K562 (cell line): ENCODE data around the gene TEX14. TPM values are rescaled to one million over a fixed set of nuclear protein-coding genes. Genes with fewer than 3 reads are reported as not detected.
A peak's percentile ranks its signal among the peaks of the same experiment; 100 is the strongest.

Experiments
- ATAC-seq: fragments of 200-7000 bp; cut with Tn5 transposase; 3 replicates; pipeline ENCODE4 v1.9.1; 2020; ENCODE audit warnings: moderate library complexity
- BruUV-seq: library from RNA; stranded (reverse); fragments of 400-500 nt; replicated peaks from 2 replicates; lab custom pipeline; 2021; lab: Mats Ljungman, UMichigan
- CTCF ChIA-PET: fragments of 300-600 bp; formaldehyde crosslinking; extraction: SDS; loops from one replicate; lab custom pipeline; 2021; ENCODE audit warnings: low intra/inter-chr PET ratio; lab: Yijun Ruan, JAX
- POLR2A ChIA-PET: fragments of 300-600, 350-650 bp; sonication (Branson Sonifier 250); formaldehyde crosslinking; extraction: SDS; loops from one replicate; lab custom pipeline; 2021; ENCODE audit warnings: antibody characterized with exemption, inconsistent platforms; lab: Yijun Ruan, JAX
- DNase-seq, 4 experiments: peaks; one replicate each; pipeline versions ENCODE4 v3.0.0 to v3.0.0-alpha.2; 2011 to 2018; ENCODE audit warnings: low spot score in 3 of 4, mixed read lengths in 3 of 4; ENCODE audit errors: extremely low read depth in 1 of 4
- FAIRE-seq: peaks from 2 replicates; lab custom pipeline; 2011; peaks lifted over from hg19 to GRCh38; lab: Jason Lieb, UNC
- H2AFZ ChIP-seq: 2 replicates; pipeline ENCODE4 v1.6.0; 2011; ENCODE audit warnings: low read depth, low read length, control low read depth, inconsistent platforms
- H3K27ac ChIP-seq: fragments of 200-600 bp; 3 replicates; pipeline ENCODE4 v1.8.0; 2011; ENCODE audit warnings: low read depth, mild to moderate bottlenecking, control low read depth, inconsistent platforms, low read length, moderate library complexity, mixed read lengths; ENCODE audit errors: extremely low read depth
- H3K27me3 ChIP-seq, 2 experiments: fragments of 300-600 bp in 1 of 2; 2 replicates in 1 of 2; 3 replicates in 1 of 2; pipeline versions ENCODE4 v1.6.0 to v1.8.0; 2011; ENCODE audit warnings: inconsistent platforms in 2 of 2, low read length in 2 of 2, mild to moderate bottlenecking in 1 of 2, mixed read lengths in 1 of 2, moderate library complexity in 1 of 2; ENCODE audit not compliant: control insufficient read depth in 2 of 2, insufficient read depth in 2 of 2
- H3K36me3 ChIP-seq: fragments of 300-600 bp; 3 replicates; pipeline ENCODE4 v1.8.0; 2011; ENCODE audit warnings: mild to moderate bottlenecking, low read length, inconsistent platforms; ENCODE audit not compliant: control insufficient read depth, insufficient read depth
- H3K4me1 ChIP-seq, 2 experiments: fragments of 200-600 bp in 1 of 2; replicated peaks in 1 of 2; 2 replicates in 1 of 2; 3 replicates in 1 of 2; pipeline versions ENCODE4 v1.5.1 to v1.8.0; 2011; ENCODE audit warnings: inconsistent platforms in 2 of 2, low read length in 2 of 2, mild to moderate bottlenecking in 1 of 2, mixed read lengths in 1 of 2, moderate library complexity in 1 of 2; ENCODE audit not compliant: control insufficient read depth in 2 of 2, insufficient read depth in 2 of 2
- H3K4me2 ChIP-seq: 2 replicates; pipeline ENCODE4 v1.6.1; 2011; ENCODE audit warnings: low read length, control low read depth, inconsistent platforms, mixed read lengths; ENCODE audit not compliant: insufficient read depth
- H3K4me3 ChIP-seq: fragments of 200-600 bp; sonication (generic), shearing (Covaris generic); 2 replicates; pipeline ENCODE4 v1.5.1; 2016; ENCODE audit warnings: control low read depth, inconsistent platforms
- H3K79me2 ChIP-seq: fragments of 200-600 bp; 3 replicates; pipeline ENCODE4 v1.8.0; 2011; ENCODE audit warnings: low read length, inconsistent platforms; ENCODE audit not compliant: control insufficient read depth, insufficient read depth
- H3K9ac ChIP-seq, 2 experiments: 2 replicates each; pipeline versions ENCODE4 v1.6.0 to v1.6.1; 2011; ENCODE audit warnings: low read depth in 2 of 2, low read length in 2 of 2, control low read depth in 1 of 2, inconsistent platforms in 1 of 2, mild to moderate bottlenecking in 1 of 2, mixed read lengths in 1 of 2; ENCODE audit not compliant: insufficient read depth in 1 of 2
- H3K9me1 ChIP-seq: one replicate; pipeline ENCODE4 v1.6.0; 2011; ENCODE audit warnings: inconsistent platforms, mild to moderate bottlenecking, low read length, moderate library complexity; ENCODE audit not compliant: control insufficient read depth, insufficient read depth
- H3K9me3 ChIP-seq: replicated peaks from 2 replicates; pipeline ENCODE4 v1.5.1; 2011; ENCODE audit warnings: low read depth, low read length, inconsistent platforms; ENCODE audit not compliant: control insufficient read depth, insufficient read depth
- H4K20me1 ChIP-seq: replicated peaks from 2 replicates; pipeline ENCODE4 v1.6.1; 2011; ENCODE audit warnings: low read length, inconsistent platforms, mixed read lengths; ENCODE audit not compliant: control insufficient read depth, insufficient read depth
- CBFB ChIP-seq: sonication (generic); formaldehyde crosslinking; IDR thresholded peaks from 2 replicates; pipeline ENCODE4 v1.4.0; 2020; ENCODE audit warnings: mild to moderate bottlenecking, missing genetic modification reagents
- FOXP4 ChIP-seq: sonication (generic); formaldehyde crosslinking; IDR thresholded peaks from 2 replicates; pipeline ENCODE4 v1.8.0; 2022; ENCODE audit warnings: mild to moderate bottlenecking, missing genetic modification reagents, borderline replicate concordance
- MYNN ChIP-seq, 2 experiments: sonication (generic); formaldehyde crosslinking in 1 of 2; IDR thresholded peaks; 2 replicates each; pipeline versions ENCODE4 v1.5.0 to v1.6.1; 2016 to 2020; ENCODE audit warnings: antibody characterized with exemption in 1 of 2, missing genetic modification reagents in 1 of 2
- NR2C1 ChIP-seq, 2 experiments: fragments of 450-650 bp; IDR thresholded peaks; 2 replicates each; pipeline ENCODE4 v1.6.1; 2017; ENCODE audit warnings: mild to moderate bottlenecking in 2 of 2, antibody characterized with exemption in 1 of 2, inconsistent platforms in 1 of 2, missing compliant biosample characterization in 1 of 2, missing genetic modification characterization in 1 of 2
- PRMT5 ChIP-seq: sonication (generic); formaldehyde crosslinking; IDR thresholded peaks from 2 replicates; pipeline ENCODE4 v1.5.0; 2020; ENCODE audit warnings: missing genetic modification reagents
- RAD21 ChIP-seq, 2 experiments: fragments of 250-450 bp in 1 of 2; fragments of 450-650 bp in 1 of 2; sonication (Bioruptor Pico) in 1 of 2; formaldehyde crosslinking in 1 of 2; IDR thresholded peaks in 1 of 2; conservative IDR thresholded peaks in 1 of 2; 2 replicates each; pipeline versions ENCODE4 v1.4.0 to v1.8.0; 2020 to 2022; ENCODE audit warnings: mild to moderate bottlenecking in 2 of 2, moderate library complexity in 1 of 2
- RB1 ChIP-seq: fragments of 450-650 bp; IDR thresholded peaks from 2 replicates; pipeline ENCODE4 v1.6.1; 2017; ENCODE audit warnings: low read depth, mild to moderate bottlenecking
- RBM15 ChIP-seq: fragments of 200-400 bp; formaldehyde crosslinking; IDR thresholded peaks from 2 replicates; pipeline ENCODE4 v1.6.1; 2018; ENCODE audit warnings: mild to moderate bottlenecking, low read length, moderate library complexity; ENCODE audit not compliant: insufficient read depth
- SREBF2 ChIP-seq: sonication (generic); formaldehyde crosslinking; IDR thresholded peaks from 2 replicates; pipeline ENCODE4 v1.4.0; 2020; ENCODE audit warnings: mild to moderate bottlenecking, missing genetic modification reagents
- ZNF174 ChIP-seq: fragments of 250-450 bp; sonication (Bioruptor Pico); IDR thresholded peaks from 2 replicates; pipeline ENCODE4 v1.4.0; 2020; ENCODE audit warnings: mild to moderate bottlenecking
- ZNF197 ChIP-seq: fragments of 200-800 bp; sonication (Bioruptor generic); IDR thresholded peaks from 2 replicates; pipeline ENCODE4 v1.6.1; 2016; ENCODE audit warnings: low read depth, missing genetic modification characterization, missing compliant biosample characterization
- ZNF639 ChIP-seq, 2 experiments: fragments of 200-800 bp in 1 of 2; sonication (Bioruptor generic) in 1 of 2; sonication (generic) in 1 of 2; formaldehyde crosslinking in 1 of 2; IDR thresholded peaks in 1 of 2; conservative IDR thresholded peaks in 1 of 2; 2 replicates each; pipeline versions ENCODE4 v1.5.0 to v1.6.1; 2016 to 2020; ENCODE audit warnings: missing compliant biosample characterization in 1 of 2, missing genetic modification characterization in 1 of 2, missing genetic modification reagents in 1 of 2
- WGBS: fragments of 100-300 bp; shearing (Covaris generic); methylation state at CpG from one replicate; pipeline ENCODE4 v1.1.6; 2016; ENCODE audit warnings: low coverage, mixed read lengths; ENCODE audit not compliant: insufficient coverage; ENCODE audit errors: missing lambda C conversion rate; 5-methylcytosine and 5-hydroxymethylcytosine counted together
- in situ Hi-C: fragments of 300-500 bp; cut with MboI; formaldehyde crosslinking; loops from 4 replicates; pipeline ENCODE4 v1.15.0; 2018; ENCODE audit warnings: inconsistent platforms, mixed read lengths
- intact Hi-C: fragments of 100-400 bp; cut with micrococcal nuclease; formaldehyde crosslinking; loops from 2 replicates; pipeline ENCODE4 v1.14.2; 2022
- polyA plus RNA-seq, 8 experiments: library from polyadenylated mRNA; depleted of rRNA in 4 of 8; stranded (reverse) in 5 of 8; unstranded in 3 of 8; fragments of >200 nt; fragmentation: Nextera tagmentation in 2 of 8; fragmentation: Illumina TruSeq in 1 of 8; extraction: Ambion mirVana in 2 of 8; extraction: Trizol in 1 of 8; gene quantifications; 2 replicates each; pipeline versions ENCODE4 v1.2.1 to v1.2.3, GENCODE V29; 2011 to 2014; ENCODE audit warnings: inconsistent platforms in 1 of 8, missing spikeins in 1 of 8
- total RNA-seq, 7 experiments: library from RNA; depleted of rRNA in 6 of 7; stranded (reverse); fragments of >200 nt in 6 of 7; fragmentation: Illumina TruSeq in 2 of 7; extraction: Trizol in 2 of 7; gene quantifications; 2 replicates each; pipeline versions ENCODE4 v1.2.1 to v1.2.3, GENCODE V29; 2011 to 2021; ENCODE audit warnings: low replicate concordance in 1 of 7
- TF ChIP-seq, protein P1 (sequence below), 3 experiments: fragments of 200-800 bp in 1 of 3; fragments of 250-450 bp in 1 of 3; fragments of 450-650 bp in 1 of 3; sonication (Bioruptor Pico) in 1 of 3; sonication (Bioruptor generic) in 1 of 3; formaldehyde crosslinking in 1 of 3; IDR thresholded peaks; 2 replicates each; pipeline versions ENCODE4 v1.6.1 to v1.8.0; 2016 to 2022; ENCODE audit warnings: mild to moderate bottlenecking in 2 of 3, missing genetic modification characterization in 2 of 3, missing compliant biosample characterization in 1 of 3, moderate library complexity in 1 of 3

The TEX14 gene
- total and polyA plus RNA-seq, 9 of the 15 experiments (the other 6 are each of a cell fraction or from before 2014, with no cell fraction given) = 0.05 to 0.12 (median 0.09) TPM; not detected in 1

- intact Hi-C loops (loop anchor here (2.0 kb wide), 1 partner anchor 36 kb away; no protein-coding TSS in a partner anchor), in situ Hi-C loops (no loop called here)
- no peaks in the 10 kb centered on the region for H3K9me3 ChIP-seq
- H3K27me3 ChIP-seq = no peaks in the 10 kb centered on the region
- WGBS = 37% methylated on average over 5 of the region's 5 CpGs
- H2AFZ ChIP-seq = no peak overlapping the region
- H3K79me2 ChIP-seq = no peaks in the 10 kb centered on the region
- no peak overlapping the region for H3K9ac ChIP-seq
- ATAC-seq (peak; percentile 82), FAIRE-seq (no peak), DNase-seq (peak in 1 of 4 experiments; percentile 21)
- H3K4me1 ChIP-seq = no peaks in the 10 kb centered on the region; a peak in 1 of 5 replicates
- POLR2A ChIA-PET = interaction anchor here (1.0 to 8.3 kb wide), 5 partner anchors 14 to 269 kb away, joined by 3 to 68 read pairs (median 5); no protein-coding TSS in a partner anchor
- H3K9me1 ChIP-seq = no peaks in the 10 kb centered on the region
- no peak overlapping the region for H3K4me2 ChIP-seq
- CTCF ChIA-PET = no interaction called here
- no peak overlapping the region for H3K4me3 ChIP-seq
- BruUV-seq = no TSS peak
- no peaks in the 10 kb centered on the region for H3K36me3 ChIP-seq
- H4K20me1 ChIP-seq = no peaks in the 10 kb centered on the region
- no peak overlapping the region for H3K27ac ChIP-seq
- TF ChIP-seq RB1 (no peak), ZNF639 (CRISPR knock-in tag; conservative IDR thresholded peaks at IDR 0.05 in 1 of 2, IDR thresholded peaks at IDR 0.05 in 1 of 2) (no peak), RBM15 (no peak), MYNN (IDR thresholded peaks at IDR 0.05) (no peak), MYNN (CRISPR knock-in tag; IDR thresholded peaks at IDR 0.05) (no peak), SREBF2 (CRISPR knock-in tag) (no peak), ZNF174 (CRISPR knock-in tag) (no peak), CBFB (CRISPR knock-in tag) (no peak), PRMT5 (CRISPR knock-in tag) (no peak), ZNF197 (no peak), NR2C1 (IDR thresholded peaks at IDR 0.05) (no peak), NR2C1 (tag; IDR thresholded peaks at IDR 0.05) (no peak), FOXP4 (CRISPR knock-in tag) (no peak), RAD21 (CRISPR knock-in tag; conservative IDR thresholded peaks at IDR 0.05 in 1 of 2, IDR thresholded peaks at IDR 0.05 in 1 of 2) (peak in 1 of 2 experiments; percentile 40; a peak in 2 of 4 replicates)
- TF ChIP-seq, protein P1, sequence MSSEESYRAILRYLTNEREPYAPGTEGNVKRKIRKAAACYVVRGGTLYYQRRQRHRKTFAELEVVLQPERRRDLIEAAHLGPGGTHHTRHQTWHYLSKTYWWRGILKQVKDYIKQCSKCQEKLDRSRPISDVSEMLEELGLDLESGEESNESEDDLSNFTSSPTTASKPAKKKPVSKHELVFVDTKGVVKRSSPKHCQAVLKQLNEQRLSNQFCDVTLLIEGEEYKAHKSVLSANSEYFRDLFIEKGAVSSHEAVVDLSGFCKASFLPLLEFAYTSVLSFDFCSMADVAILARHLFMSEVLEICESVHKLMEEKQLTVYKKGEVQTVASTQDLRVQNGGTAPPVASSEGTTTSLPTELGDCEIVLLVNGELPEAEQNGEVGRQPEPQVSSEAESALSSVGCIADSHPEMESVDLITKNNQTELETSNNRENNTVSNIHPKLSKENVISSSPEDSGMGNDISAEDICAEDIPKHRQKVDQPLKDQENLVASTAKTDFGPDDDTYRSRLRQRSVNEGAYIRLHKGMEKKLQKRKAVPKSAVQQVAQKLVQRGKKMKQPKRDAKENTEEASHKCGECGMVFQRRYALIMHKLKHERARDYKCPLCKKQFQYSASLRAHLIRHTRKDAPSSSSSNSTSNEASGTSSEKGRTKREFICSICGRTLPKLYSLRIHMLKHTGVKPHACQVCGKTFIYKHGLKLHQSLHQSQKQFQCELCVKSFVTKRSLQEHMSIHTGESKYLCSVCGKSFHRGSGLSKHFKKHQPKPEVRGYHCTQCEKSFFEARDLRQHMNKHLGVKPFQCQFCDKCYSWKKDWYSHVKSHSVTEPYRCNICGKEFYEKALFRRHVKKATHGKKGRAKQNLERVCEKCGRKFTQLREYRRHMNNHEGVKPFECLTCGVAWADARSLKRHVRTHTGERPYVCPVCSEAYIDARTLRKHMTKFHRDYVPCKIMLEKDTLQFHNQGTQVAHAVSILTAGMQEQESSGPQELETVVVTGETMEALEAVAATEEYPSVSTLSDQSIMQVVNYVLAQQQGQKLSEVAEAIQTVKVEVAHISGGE (CRISPR knock-in tag; IDR thresholded peaks at IDR 0.05) = peak in 1 of 3 experiments; percentile 42; a peak in 1 of 6 replicates
Observed at GRCh38 chr17:58595194-58595792, 96.6 kb downstream of the TEX14 start.
